Measurements from ENCODE around the gene POU2F1. TPM values are rescaled to one million over a fixed set of nuclear protein-coding genes. Genes with fewer than 3 reads are reported as not detected.

POU2F1 gene
- total and polyA plus RNA-seq, 2 donors (not counting 1 experiment from before 2014, with no cell fraction given), result 5.2 to 48.8 TPM

GRCh38 chr1:167453123-167453522 lies 232.4 kb downstream of the POU2F1 start:
- H3K9me3 Mint-ChIP-seq (ENCODE audit: insufficient read depth), result no peaks in the 10 kb centered on the region

More at GRCh38 chr1:167453123-167453522, 232.4 kb downstream of the POU2F1 start:
- DNase-seq (no peak), ATAC-seq (ENCODE audit: low read depth) (no peak)
- Mint-ChIP-seq H3K4me3 (no peak overlapping the region), H3K27ac (no peak overlapping the region), H3K27me3 (peaks cover 4% of the 10 kb centered on the region), H3K4me1 (peaks cover 16% of the 10 kb centered on the region)
- Histone ChIP-seq H3K4me3 (ENCODE audit: control extremely low read depth in 1 of 5, extremely low read depth in 1 of 5, insufficient read depth in 1 of 5, low read depth in 2 of 5, low read length in 4 of 5) (no peak overlapping the region), H3K4me2 (replicated peaks; ENCODE audit: low read depth, low read length, poor library complexity, severe bottlenecking) (no peak overlapping the region), H3K9me3 (ENCODE audit: control extremely low read depth in 1 of 3, control insufficient read depth in 2 of 3, insufficient read depth in 1 of 3, low read length in 2 of 3) (no peaks in the 10 kb centered on the region), H3K27ac (ENCODE audit: low read length in 2 of 2) (no peak overlapping the region), H3K4me1 (ENCODE audit: control insufficient read depth in 2 of 2, insufficient read depth in 2 of 2, low read length in 2 of 2) (peaks cover 7 to 27% of the 10 kb centered on the region in 2 donors), H3K36me3 (replicated peaks in 1 of 2; ENCODE audit: control extremely low read depth in 1 of 2, control insufficient read depth in 1 of 2, extremely low read depth in 1 of 2, insufficient read depth in 2 of 2, low read length in 1 of 2) (no peaks in the 10 kb centered on the region), H3K79me2 (ENCODE audit: control insufficient read depth, insufficient read depth, low read length) (peaks cover 2% of the 10 kb centered on the region), H3K9ac (ENCODE audit: low read length) (no peak overlapping the region), H2AFZ (ENCODE audit: insufficient read depth, low read depth, low read length, poor library complexity, severe bottlenecking) (no peak overlapping the region), H4K20me1 (ENCODE audit: control insufficient read depth, insufficient read depth, low read length, poor library complexity, severe bottlenecking) (no peaks in the 10 kb centered on the region), H3K27me3 (replicated peaks in 1 of 4; ENCODE audit: control extremely low read depth in 1 of 4, control insufficient read depth in 3 of 4, insufficient read depth in 4 of 4, low read length in 3 of 4) (peaks cover 0 to 6% (median 0%) of the 10 kb centered on the region in 4 experiments)
- CTCF ChIA-PET, result interaction anchor here (1.3 to 4.2 kb wide), 3 partner anchors 12 to 82 kb away, joined by 5 to 25 read pairs (median 6); no protein-coding TSS in a partner anchor
- intact Hi-C loops (cut with micrococcal nuclease), result no loop called here
- POLR2A ChIA-PET, result interaction anchor here (0.5 kb wide), 1 partner anchor 247 kb away, joined by 4 read pairs; no protein-coding TSS in a partner anchor
- TF ChIP-seq, protein P1, sequence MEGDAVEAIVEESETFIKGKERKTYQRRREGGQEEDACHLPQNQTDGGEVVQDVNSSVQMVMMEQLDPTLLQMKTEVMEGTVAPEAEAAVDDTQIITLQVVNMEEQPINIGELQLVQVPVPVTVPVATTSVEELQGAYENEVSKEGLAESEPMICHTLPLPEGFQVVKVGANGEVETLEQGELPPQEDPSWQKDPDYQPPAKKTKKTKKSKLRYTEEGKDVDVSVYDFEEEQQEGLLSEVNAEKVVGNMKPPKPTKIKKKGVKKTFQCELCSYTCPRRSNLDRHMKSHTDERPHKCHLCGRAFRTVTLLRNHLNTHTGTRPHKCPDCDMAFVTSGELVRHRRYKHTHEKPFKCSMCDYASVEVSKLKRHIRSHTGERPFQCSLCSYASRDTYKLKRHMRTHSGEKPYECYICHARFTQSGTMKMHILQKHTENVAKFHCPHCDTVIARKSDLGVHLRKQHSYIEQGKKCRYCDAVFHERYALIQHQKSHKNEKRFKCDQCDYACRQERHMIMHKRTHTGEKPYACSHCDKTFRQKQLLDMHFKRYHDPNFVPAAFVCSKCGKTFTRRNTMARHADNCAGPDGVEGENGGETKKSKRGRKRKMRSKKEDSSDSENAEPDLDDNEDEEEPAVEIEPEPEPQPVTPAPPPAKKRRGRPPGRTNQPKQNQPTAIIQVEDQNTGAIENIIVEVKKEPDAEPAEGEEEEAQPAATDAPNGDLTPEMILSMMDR (IDR thresholded peaks at IDR 0.05), result no peak
- no peak for TF ChIP-seq EZH2 (IDR thresholded peaks at IDR 0.05; ENCODE audit: borderline replicate concordance, insufficient read depth, low read depth, low read length, poor library complexity, severe bottlenecking)
- WGBS (ENCODE audit: insufficient coverage), result 100% methylated on average over 4 of the region's 6 CpGs
